Breast epithelium (tissue), 4 donors: ENCODE measurements around the gene ACAT1. TPM values are rescaled to one million over a fixed set of nuclear protein-coding genes. Genes with fewer than 3 reads are reported as not detected.
A peak's percentile ranks its signal among the peaks of the same experiment; 100 is the strongest.
"Not testable (repeated sequence)": the region's sequence is repeated elsewhere in the genome, so short reads cannot be mapped to it uniquely, and the experiment has no call there.

ENCODE experiments used
- DNase-seq, 2 donors: peaks; one replicate each; pipeline ENCODE4 v3.0.0-alpha.2; 2019; ENCODE audit warnings: low spot score in 2 of 2
- H3K27ac ChIP-seq, 2 donors: fragments of 200-600 bp; sonication (generic) in 1 of 2; one replicate each; pipeline ENCODE4 v1.5.1; 2016 to 2019; ENCODE audit warnings: mild to moderate bottlenecking in 1 of 2
- H3K27me3 ChIP-seq, 2 donors: fragments of 200-600 bp; sonication (generic) in 1 of 2; one replicate each; pipeline versions ENCODE4 v1.5.1 to v1.6.0; 2017 to 2019; ENCODE audit warnings: control low read depth in 1 of 2, mild to moderate bottlenecking in 1 of 2
- H3K36me3 ChIP-seq: fragments of 200-600 bp; one replicate; pipeline ENCODE4 v1.5.1; 2019
- H3K4me1 ChIP-seq, 2 donors: fragments of 200-600 bp; sonication (generic); one replicate each; pipeline ENCODE4 v1.5.1; 2016 to 2019; ENCODE audit warnings: control low read depth in 1 of 2
- H3K4me3 ChIP-seq, 3 donors: fragments of 200-600 bp; sonication (generic); 1 replicate in 2 of 3; 2 replicates in 1 of 3; pipeline ENCODE4 v1.5.1; 2016 to 2019; ENCODE audit warnings: mild to moderate bottlenecking in 3 of 3, moderate library complexity in 2 of 3
- H3K9me3 ChIP-seq, 2 donors: fragments of 200-600 bp; sonication (generic) in 1 of 2; one replicate each; pipeline ENCODE4 v1.5.1; 2016 to 2019; ENCODE audit warnings: control low read depth in 1 of 2
- CTCF ChIP-seq, 3 donors: fragments of 450-650 bp; IDR thresholded peaks; one replicate each; pipeline ENCODE4 v1.5.1; 2016 to 2017; ENCODE audit warnings: antibody characterized with exemption in 3 of 3, mild to moderate bottlenecking in 3 of 3, moderate library complexity in 3 of 3
- POLR2A ChIP-seq: fragments of 450-650 bp; IDR thresholded peaks from one replicate; pipeline ENCODE4 v1.6.1; 2016; ENCODE audit warnings: antibody characterized with exemption, mild to moderate bottlenecking, moderate library complexity
- POLR2AphosphoS5 ChIP-seq, 3 donors: sonication (generic); formaldehyde crosslinking; IDR thresholded peaks; one replicate each; pipeline ENCODE4 v1.6.1; 2017; ENCODE audit warnings: antibody characterized with exemption in 3 of 3
- intact Hi-C: fragments of 100-400 bp; cut with DNase I; formaldehyde crosslinking; loops from one replicate; pipeline ENCODE4 v1.15.1; 2023; ENCODE audit warnings: low total_unique reads
- total RNA-seq, 3 donors: library from RNA; depleted of rRNA; stranded (reverse); fragments of >200 nt; gene quantifications; one replicate each; pipeline ENCODE4 v1.1.0, GENCODE V29; 2016

Gene ACAT1
- total RNA-seq, 3 donors from 2014 or later = 71.4 to 197 (median 77.7) TPM

- Histone ChIP-seq H3K36me3 (no peaks in the 10 kb centered on the region), H3K27me3 (no peaks in the 10 kb centered on the region), H3K9me3 (no peaks in the 10 kb centered on the region), H3K27ac (peak overlapping the region in 1 of 2 donors; percentile 6), H3K4me1 (no peaks in the 10 kb centered on the region), H3K4me3 (no peak overlapping the region)
- intact Hi-C loops = no loop called here
- DNase-seq = peak; percentile 74 to 77
- TF ChIP-seq POLR2AphosphoS5 (IDR thresholded peaks at IDR 0.05) = peak in 1 of 3 donors; percentile 55
- TF ChIP-seq CTCF (IDR thresholded peaks at IDR 0.05) = no peak
- TF ChIP-seq POLR2A = no peak
Observed at GRCh38 chr11:108115500-108116140, 5.7 kb upstream of the ACAT1 start.

DNA sequence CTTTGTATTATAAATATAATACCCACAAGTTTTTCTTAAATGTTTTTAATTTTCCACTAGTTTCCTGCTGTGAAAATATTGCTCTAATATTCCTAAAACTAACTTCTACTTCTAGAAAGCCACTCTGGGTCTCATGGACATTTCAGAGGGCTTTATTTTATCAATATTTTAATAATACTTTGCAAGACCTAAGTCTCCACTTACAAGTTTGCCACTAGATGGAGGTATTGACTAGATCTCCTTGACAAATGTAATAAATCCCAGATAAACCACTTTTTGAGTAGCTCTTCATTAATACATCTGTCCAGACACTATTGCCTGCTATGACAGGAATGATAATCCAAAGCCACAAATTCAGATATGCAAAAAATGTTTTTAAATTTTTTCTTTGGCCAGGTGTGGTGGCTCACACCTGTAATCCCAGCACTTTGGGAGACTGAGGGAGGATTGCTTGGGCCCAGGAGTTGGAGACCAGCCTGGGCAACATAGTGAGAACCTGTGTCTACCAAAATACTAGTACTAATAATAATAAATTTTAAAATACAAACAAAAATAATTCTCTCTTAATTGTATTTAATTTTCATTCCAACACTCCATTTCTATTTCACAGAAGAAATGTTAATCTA lies 3.5 kb upstream of the ACAT1 start:
- no peaks in the 10 kb centered on the region for H3K9me3 ChIP-seq
- TF ChIP-seq POLR2AphosphoS5 (IDR thresholded peaks at IDR 0.05) (no peak), POLR2A (no peak), CTCF (IDR thresholded peaks at IDR 0.05) (peak in 2 of 3 donors; percentile 20 to 26)
- intact Hi-C loops = no loop called here
- no peak for DNase-seq
- no peaks in the 10 kb centered on the region for H3K36me3 ChIP-seq
- no peaks in the 10 kb centered on the region for H3K4me1 ChIP-seq
- H3K4me3 ChIP-seq = no peak overlapping the region
- H3K27ac ChIP-seq = no peak overlapping the region
- H3K27me3 ChIP-seq = no peaks in the 10 kb centered on the region

- DNase-seq, H3K4me1 ChIP-seq, intact Hi-C loops, H3K9me3 ChIP-seq, H3K27me3 ChIP-seq, H3K36me3 ChIP-seq: not testable (repeated sequence)
- Histone ChIP-seq H3K4me3 (peak overlapping the region; percentile 85 to 98 (median 85)), H3K27ac (peak overlapping the region; percentile 83 to 93)
Observed at GRCh38 chr11:108120936-108121273, 462 bp upstream of the ACAT1 start.

GRCh38 chr11:108122166-108122628 lies 830 bp downstream of the ACAT1 start:
- no peaks in the 10 kb centered on the region for H3K27me3 ChIP-seq
- no peaks in the 10 kb centered on the region for H3K4me1 ChIP-seq
- H3K27ac ChIP-seq = peak overlapping the region in 1 of 2 donors; percentile 83
- intact Hi-C loops = no loop called here
- DNase-seq = no peak
- no peaks in the 10 kb centered on the region for H3K36me3 ChIP-seq
- H3K4me3 ChIP-seq = peak overlapping the region; percentile 85 to 98 (median 85)
- H3K9me3 ChIP-seq = no peaks in the 10 kb centered on the region
- TF ChIP-seq POLR2A (no peak), CTCF (IDR thresholded peaks at IDR 0.05) (no peak), POLR2AphosphoS5 (IDR thresholded peaks at IDR 0.05) (no peak)

DNA sequence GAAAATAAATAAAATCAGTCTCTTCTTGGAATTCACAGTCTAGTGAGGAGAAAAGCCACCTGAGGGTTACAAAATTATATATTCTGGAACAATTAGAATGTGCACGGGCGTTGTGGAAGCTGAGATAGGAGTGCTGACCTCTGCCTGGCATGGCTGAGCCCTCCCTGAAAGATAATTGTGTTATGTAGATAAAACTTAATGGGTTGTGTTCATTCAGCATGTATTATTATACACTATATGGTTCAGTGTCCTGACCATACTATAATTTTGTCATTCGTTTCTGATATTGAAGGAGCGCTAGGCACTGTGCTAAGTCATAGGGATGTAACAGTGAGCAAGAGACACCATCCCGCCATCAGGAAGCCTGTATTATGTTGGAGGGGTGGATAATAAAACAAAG lies 3.7 kb downstream of the ACAT1 start:
- no peaks in the 10 kb centered on the region for H3K27me3 ChIP-seq
- H3K4me3 ChIP-seq = no peak overlapping the region
- H3K27ac ChIP-seq = no peak overlapping the region
- H3K4me1 ChIP-seq = no peaks in the 10 kb centered on the region
- intact Hi-C loops = no loop called here
- DNase-seq = no peak
- TF ChIP-seq POLR2AphosphoS5 (IDR thresholded peaks at IDR 0.05) (no peak), CTCF (IDR thresholded peaks at IDR 0.05) (no peak), POLR2A (no peak)
- H3K36me3 ChIP-seq = no peaks in the 10 kb centered on the region
- H3K9me3 ChIP-seq = no peaks in the 10 kb centered on the region
